H1 (cell line): Measurements from ENCODE around the gene PRODH2. TPM values are rescaled to one million over a fixed set of nuclear protein-coding genes. Genes with fewer than 3 reads are reported as not detected.

Source experiments
- BACH1 ChIP-seq: IDR thresholded peaks from 2 replicates; pipeline ENCODE4 v1.6.1; 2012; ENCODE audit warnings: low read length, improper control_type of control experiment
- CBX5 ChIP-seq: fragments of 300-800, 300-1000 bp; sonication (generic); IDR thresholded peaks from 2 replicates; pipeline ENCODE4 v1.7.1; 2016; ENCODE audit warnings: antibody characterized with exemption, low read length, low read depth
- CHD2 ChIP-seq: IDR thresholded peaks from 2 replicates; pipeline ENCODE4 v1.6.1; 2012; ENCODE audit warnings: low read length, improper control_type of control experiment
- CTBP2 ChIP-seq: IDR thresholded peaks from 2 replicates; pipeline ENCODE4 v1.7.0; 2011; ENCODE audit warnings: borderline replicate concordance, mild to moderate bottlenecking, moderate library complexity, mixed read lengths, low read length; ENCODE audit not compliant: insufficient read depth, insufficient read length
- HDAC6 ChIP-seq: IDR thresholded peaks from one replicate; pipeline ENCODE4 v1.7.1; 2012; ENCODE audit warnings: low read depth, mild to moderate bottlenecking, inconsistent platforms, low read length, moderate library complexity
- RNF2 ChIP-seq: fragments of 200-900, 300-1000 bp; sonication (generic); IDR thresholded peaks from 2 replicates; pipeline ENCODE4 v1.7.1; 2016; ENCODE audit warnings: borderline replicate concordance, low read depth, mild to moderate bottlenecking, antibody characterized with exemption, low read length; ENCODE audit not compliant: poor library complexity, severe bottlenecking; ENCODE audit errors: missing control alignments
- SAP30 ChIP-seq: fragments of 300-600 bp; sonication (generic); IDR thresholded peaks from 2 replicates; pipeline ENCODE4 v1.7.1; 2012; ENCODE audit warnings: low read length, moderate library complexity, mild to moderate bottlenecking, inconsistent platforms; ENCODE audit not compliant: insufficient read depth, insufficient replicate concordance
- SRF ChIP-seq: IDR thresholded peaks from 2 replicates; pipeline ENCODE4 v1.6.1; 2011; ENCODE audit warnings: mild to moderate bottlenecking, low read depth, low read length, moderate library complexity
- SUZ12 ChIP-seq: fragments of 200-600 bp; sonication (generic); IDR thresholded peaks from 2 replicates; pipeline ENCODE4 v1.6.1; 2012; ENCODE audit warnings: mild to moderate bottlenecking, inconsistent platforms, low read length, moderate library complexity, mixed read lengths
- polyA plus RNA-seq, 7 experiments: library from polyadenylated mRNA; depleted of rRNA in 3 of 7; stranded (reverse) in 5 of 7; unstranded in 2 of 7; fragments of >200 nt in 5 of 7; fragments of 200-250 nt in 2 of 7; gene quantifications; 1 replicate in 5 of 7; 2 replicates in 1 of 7; 4 replicates in 1 of 7; pipeline versions ENCODE4 v1.2.1 to v1.2.3, GENCODE V29; 2011 to 2013; ENCODE audit warnings: missing spikeins in 2 of 7, mixed read lengths in 2 of 7
- total RNA-seq: library from RNA; stranded (reverse); fragmentation: NEBNext Ultra II Directional; extraction: Animal tissue kit (Norgen Biotek cat#: 25700); gene quantifications from 2 replicates; pipeline ENCODE4 v1.2.1, GENCODE V29; 2021
- TF ChIP-seq, protein P1 (sequence below): fragments of 300-600 bp; sonication (generic); IDR thresholded peaks from 2 replicates; pipeline ENCODE4 v1.7.1; 2012; ENCODE audit warnings: low read length, moderate library complexity, mild to moderate bottlenecking, inconsistent platforms; ENCODE audit not compliant: insufficient replicate concordance
- TF ChIP-seq, protein P2 (sequence below): IDR thresholded peaks from 2 replicates; pipeline ENCODE4 v1.6.1; 2012; ENCODE audit warnings: inconsistent platforms

PRODH2 gene
- total and polyA plus RNA-seq, 2 of the 8 experiments (the other 6 are each of a cell fraction or from before 2014, with no cell fraction given): not detected

DNA sequence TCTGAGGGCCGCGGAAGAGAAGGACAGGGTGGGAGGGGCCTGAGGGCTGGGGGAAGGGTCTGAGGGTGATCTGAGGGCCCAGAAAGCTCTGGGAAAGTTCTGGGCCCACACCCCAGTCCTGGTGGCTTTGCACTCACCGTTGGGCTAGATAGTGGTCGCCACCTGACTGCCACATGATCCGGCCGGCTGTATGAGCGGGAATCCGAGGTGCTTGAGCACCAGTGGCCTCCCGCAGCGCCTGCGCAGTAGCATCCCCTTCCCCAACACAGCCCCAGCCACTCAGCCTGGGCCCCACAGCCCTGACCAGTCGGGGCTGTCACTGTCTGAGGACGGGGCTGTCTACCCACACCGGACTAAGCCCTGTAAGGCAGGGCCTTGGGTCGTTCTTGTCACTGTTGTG lies 15.0 kb downstream of the PRODH2 start (continued):
- TF ChIP-seq, protein P1, sequence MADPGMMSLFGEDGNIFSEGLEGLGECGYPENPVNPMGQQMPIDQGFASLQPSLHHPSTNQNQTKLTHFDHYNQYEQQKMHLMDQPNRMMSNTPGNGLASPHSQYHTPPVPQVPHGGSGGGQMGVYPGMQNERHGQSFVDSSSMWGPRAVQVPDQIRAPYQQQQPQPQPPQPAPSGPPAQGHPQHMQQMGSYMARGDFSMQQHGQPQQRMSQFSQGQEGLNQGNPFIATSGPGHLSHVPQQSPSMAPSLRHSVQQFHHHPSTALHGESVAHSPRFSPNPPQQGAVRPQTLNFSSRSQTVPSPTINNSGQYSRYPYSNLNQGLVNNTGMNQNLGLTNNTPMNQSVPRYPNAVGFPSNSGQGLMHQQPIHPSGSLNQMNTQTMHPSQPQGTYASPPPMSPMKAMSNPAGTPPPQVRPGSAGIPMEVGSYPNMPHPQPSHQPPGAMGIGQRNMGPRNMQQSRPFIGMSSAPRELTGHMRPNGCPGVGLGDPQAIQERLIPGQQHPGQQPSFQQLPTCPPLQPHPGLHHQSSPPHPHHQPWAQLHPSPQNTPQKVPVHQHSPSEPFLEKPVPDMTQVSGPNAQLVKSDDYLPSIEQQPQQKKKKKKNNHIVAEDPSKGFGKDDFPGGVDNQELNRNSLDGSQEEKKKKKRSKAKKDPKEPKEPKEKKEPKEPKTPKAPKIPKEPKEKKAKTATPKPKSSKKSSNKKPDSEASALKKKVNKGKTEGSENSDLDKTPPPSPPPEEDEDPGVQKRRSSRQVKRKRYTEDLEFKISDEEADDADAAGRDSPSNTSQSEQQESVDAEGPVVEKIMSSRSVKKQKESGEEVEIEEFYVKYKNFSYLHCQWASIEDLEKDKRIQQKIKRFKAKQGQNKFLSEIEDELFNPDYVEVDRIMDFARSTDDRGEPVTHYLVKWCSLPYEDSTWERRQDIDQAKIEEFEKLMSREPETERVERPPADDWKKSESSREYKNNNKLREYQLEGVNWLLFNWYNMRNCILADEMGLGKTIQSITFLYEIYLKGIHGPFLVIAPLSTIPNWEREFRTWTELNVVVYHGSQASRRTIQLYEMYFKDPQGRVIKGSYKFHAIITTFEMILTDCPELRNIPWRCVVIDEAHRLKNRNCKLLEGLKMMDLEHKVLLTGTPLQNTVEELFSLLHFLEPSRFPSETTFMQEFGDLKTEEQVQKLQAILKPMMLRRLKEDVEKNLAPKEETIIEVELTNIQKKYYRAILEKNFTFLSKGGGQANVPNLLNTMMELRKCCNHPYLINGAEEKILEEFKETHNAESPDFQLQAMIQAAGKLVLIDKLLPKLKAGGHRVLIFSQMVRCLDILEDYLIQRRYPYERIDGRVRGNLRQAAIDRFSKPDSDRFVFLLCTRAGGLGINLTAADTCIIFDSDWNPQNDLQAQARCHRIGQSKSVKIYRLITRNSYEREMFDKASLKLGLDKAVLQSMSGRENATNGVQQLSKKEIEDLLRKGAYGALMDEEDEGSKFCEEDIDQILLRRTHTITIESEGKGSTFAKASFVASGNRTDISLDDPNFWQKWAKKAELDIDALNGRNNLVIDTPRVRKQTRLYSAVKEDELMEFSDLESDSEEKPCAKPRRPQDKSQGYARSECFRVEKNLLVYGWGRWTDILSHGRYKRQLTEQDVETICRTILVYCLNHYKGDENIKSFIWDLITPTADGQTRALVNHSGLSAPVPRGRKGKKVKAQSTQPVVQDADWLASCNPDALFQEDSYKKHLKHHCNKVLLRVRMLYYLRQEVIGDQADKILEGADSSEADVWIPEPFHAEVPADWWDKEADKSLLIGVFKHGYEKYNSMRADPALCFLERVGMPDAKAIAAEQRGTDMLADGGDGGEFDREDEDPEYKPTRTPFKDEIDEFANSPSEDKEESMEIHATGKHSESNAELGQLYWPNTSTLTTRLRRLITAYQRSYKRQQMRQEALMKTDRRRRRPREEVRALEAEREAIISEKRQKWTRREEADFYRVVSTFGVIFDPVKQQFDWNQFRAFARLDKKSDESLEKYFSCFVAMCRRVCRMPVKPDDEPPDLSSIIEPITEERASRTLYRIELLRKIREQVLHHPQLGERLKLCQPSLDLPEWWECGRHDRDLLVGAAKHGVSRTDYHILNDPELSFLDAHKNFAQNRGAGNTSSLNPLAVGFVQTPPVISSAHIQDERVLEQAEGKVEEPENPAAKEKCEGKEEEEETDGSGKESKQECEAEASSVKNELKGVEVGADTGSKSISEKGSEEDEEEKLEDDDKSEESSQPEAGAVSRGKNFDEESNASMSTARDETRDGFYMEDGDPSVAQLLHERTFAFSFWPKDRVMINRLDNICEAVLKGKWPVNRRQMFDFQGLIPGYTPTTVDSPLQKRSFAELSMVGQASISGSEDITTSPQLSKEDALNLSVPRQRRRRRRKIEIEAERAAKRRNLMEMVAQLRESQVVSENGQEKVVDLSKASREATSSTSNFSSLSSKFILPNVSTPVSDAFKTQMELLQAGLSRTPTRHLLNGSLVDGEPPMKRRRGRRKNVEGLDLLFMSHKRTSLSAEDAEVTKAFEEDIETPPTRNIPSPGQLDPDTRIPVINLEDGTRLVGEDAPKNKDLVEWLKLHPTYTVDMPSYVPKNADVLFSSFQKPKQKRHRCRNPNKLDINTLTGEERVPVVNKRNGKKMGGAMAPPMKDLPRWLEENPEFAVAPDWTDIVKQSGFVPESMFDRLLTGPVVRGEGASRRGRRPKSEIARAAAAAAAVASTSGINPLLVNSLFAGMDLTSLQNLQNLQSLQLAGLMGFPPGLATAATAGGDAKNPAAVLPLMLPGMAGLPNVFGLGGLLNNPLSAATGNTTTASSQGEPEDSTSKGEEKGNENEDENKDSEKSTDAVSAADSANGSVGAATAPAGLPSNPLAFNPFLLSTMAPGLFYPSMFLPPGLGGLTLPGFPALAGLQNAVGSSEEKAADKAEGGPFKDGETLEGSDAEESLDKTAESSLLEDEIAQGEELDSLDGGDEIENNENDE: no peak
- TF ChIP-seq SUZ12 (no peak), HDAC6 (no peak), CTBP2 (no peak), CBX5 (no peak), SAP30 (no peak), CHD2 (peak; percentile 39; the same call in 1 of the 2 replicates), RNF2 (no peak), BACH1 (no peak), SRF (no peak)
- TF ChIP-seq, protein P2, sequence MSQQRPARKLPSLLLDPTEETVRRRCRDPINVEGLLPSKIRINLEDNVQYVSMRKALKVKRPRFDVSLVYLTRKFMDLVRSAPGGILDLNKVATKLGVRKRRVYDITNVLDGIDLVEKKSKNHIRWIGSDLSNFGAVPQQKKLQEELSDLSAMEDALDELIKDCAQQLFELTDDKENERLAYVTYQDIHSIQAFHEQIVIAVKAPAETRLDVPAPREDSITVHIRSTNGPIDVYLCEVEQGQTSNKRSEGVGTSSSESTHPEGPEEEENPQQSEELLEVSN: peak; percentile 99
